ENCODE results near the gene LAMC2. TPM values are rescaled to one million over a fixed set of nuclear protein-coding genes. Genes with fewer than 3 reads are reported as not detected.
A peak's percentile ranks its signal among the peaks of the same experiment; 100 is the strongest.
"Not testable (repeated sequence)": the region's sequence is repeated elsewhere in the genome, so short reads cannot be mapped to it uniquely, and the experiment has no call there.

LAMC2 gene
- 1.1 and 3.0 TPM in 2 replicates for total RNA-seq

DNA sequence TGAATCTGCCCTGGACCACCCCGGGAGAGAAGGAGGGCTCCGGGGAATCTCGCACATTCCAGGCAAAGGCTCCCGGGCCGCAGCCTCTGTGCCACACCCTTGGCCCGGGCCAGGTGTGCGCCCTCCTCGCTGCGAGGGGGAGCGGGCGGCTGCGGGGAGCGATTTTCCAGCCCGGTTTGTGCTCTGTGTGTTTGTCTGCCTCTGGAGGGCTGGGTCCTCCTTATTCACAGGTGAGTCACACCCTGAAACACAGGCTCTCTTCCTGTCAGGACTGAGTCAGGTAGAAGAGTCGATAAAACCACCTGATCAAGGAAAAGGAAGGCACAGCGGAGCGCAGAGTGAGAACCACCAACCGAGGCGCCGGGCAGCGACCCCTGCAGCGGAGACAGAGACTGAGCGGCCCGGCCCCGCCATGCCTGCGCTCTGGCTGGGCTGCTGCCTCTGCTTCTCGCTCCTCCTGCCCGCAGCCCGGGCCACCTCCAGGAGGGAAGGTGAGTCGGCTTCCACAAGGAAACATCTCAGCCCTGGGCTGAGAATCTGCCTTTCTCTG lies at the start of gene LAMC2:
Gene LAMC2, plus strand, starts transcription at position 324 of the 550 bp plus-strand sequence. Its CDS starts 89 bp downstream, at position 413.
- DNase-seq (ENCODE audit: low read depth in 2 of 2): peak; percentile 55 to 85

DNA sequence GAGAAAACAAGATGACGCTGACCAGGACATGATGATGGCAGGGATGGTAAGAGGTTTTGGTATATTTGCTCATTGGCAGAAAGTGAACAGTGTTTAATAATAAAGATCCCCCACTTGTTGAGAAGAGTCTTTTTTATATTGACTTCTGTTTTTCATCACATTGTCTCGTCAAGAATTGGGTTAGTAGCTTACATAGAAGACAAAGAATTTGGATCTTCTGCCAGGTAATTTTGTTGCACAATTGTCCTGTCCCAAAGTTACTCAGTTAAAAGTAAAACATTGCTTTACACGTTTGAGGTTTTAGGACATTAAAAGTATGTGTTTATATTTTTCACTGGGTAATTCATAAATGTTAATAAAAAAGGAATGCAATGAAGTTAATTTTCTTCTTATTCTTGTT lies 48.3 kb upstream of the LAMC2 start:
- no peak for DNase-seq (ENCODE audit: low read depth in 2 of 2)

DNA sequence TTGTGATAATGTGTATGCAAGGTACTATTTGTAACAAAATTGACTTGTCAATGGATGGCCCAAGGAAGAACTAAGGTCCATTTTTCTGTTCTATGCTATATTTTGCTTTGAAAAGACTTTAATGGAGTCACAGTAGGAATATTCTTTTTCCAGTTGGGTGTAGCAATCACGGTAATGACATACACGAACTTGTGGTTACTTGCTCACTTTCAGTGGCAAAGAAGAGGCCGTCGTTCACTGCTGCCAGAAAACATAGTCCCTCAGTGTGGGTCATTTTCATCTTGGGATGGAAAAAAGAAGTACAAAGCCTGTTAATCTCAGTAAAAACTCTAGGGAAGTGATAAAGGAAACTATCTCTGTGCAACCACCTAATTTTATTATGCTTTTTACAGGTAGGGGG lies 47.8 kb upstream of the LAMC2 start:
- DNase-seq (ENCODE audit: low read depth in 2 of 2): no peak

DNA sequence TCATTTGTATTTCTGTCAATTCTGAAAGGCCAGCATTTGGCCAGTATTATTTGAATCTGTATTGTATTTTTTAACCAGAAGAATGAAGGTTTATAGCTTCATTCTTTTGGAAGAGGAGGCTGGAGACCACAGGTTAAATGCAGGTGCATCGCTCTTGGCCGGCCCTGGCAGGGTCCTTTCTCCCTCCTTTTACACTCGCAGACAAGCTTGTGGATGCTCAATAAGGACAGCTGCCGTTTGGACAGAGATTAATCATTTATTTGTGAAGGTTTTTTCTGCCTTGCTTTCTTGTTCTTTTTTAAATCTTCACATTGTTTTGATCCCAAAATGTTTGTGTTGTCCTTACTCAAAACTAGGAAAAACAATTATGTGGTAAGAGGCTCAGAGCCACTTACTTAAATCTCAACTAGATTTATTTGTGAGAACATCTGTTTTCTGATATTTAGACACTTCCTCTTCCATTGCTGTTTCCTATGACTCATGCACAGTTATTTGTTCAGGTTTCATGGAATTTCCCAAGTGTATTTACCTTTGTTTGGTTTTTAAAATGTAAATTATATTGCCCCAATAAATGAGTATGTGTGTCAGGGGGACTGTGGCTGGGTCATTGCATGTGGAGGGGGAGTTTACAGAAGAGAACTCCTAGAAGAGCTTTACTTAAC lies 46.7 kb upstream of the LAMC2 start:
- peak; percentile 92 to 93 for DNase-seq (ENCODE audit: low read depth in 2 of 2)

DNA sequence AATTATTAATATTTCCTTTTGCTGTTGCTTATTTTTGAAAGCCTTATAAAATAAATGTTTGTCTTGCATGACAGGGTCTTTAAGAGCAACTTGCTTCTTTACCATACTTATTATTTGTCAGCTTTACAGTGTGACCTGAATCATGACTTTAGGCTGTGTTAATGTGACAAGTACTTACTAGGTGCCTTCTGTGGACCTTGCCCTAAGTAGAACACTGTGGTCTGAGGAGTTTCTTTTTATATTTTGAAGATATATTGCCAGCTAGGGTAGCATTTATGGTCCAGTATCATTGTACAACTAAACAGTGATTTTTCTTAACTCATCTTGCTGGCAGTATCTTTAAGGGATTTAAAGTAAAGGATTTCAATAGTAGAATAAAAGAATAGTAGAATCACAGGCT lies 45.4 kb upstream of the LAMC2 start:
- no peak for DNase-seq (ENCODE audit: low read depth in 2 of 2)

DNA sequence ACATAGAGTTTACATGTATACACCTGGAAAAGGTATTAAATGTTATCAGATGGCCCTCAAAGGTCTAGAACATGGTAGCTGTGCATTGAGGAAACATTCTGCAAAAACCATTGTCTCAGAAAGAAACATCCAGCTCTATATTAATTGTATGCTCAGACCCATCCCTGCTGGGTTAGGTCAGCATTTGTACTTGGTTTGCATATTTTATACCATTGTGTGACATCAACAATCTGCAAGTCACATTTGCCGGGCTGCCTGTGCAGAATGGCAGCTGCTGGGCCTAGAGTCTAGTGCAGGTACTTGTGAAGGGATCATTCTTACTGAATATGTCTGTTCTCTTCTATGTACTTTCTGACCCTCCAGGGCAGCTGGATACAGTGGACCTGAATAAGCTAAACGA lies 43.9 kb upstream of the LAMC2 start:
- DNase-seq (ENCODE audit: low read depth in 2 of 2): no peak

DNA sequence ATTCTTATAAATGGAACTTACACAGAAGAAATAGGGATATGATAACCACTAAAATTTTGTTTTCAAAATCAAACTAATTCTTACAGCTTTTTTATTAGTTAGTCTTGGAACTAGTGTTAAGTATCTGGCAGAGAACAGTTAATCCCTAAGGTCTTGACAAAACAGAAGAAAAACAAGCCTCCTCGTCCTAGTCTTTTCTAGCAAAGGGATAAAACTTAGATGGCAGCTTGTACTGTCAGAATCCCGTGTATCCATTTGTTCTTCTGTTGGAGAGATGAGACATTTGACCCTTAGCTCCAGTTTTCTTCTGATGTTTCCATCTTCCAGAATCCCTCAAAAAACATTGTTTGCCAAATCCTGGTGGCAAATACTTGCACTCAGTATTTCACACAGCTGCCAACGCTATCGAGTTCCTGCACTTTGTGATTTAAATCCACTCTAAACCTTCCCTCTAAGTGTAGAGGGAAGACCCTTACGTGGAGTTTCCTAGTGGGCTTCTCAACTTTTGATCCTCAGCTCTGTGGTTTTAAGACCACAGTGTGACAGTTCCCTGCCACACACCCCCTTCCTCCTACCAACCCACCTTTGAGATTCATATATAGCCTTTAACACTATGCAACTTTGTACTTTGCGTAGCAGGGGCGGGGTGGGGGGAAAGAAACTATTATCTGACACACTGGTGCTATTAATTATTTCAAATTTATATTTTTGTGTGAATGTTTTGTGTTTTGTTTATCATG lies 42.3 kb upstream of the LAMC2 start:
- DNase-seq (ENCODE audit: low read depth in 2 of 2): no peak

DNA sequence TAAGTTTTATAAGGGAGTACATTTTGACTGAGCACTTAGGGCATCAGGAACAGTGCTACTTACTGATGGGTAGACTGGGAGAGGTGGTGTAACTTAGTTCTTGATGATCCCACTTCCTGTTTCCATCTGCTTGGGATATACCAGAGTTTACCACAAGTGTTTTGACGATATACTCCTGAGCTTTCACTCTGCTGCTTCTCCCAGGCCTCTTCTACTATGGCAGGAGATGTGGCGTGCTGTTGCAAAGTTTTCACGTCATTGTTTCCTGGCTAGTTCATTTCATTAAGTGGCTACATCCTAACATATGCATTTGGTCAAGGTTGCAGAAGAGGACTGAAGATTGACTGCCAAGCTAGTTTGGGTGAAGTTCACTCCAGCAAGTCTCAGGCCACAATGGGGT lies 41.3 kb upstream of the LAMC2 start:
- no peak for DNase-seq (ENCODE audit: low read depth in 2 of 2)

DNA sequence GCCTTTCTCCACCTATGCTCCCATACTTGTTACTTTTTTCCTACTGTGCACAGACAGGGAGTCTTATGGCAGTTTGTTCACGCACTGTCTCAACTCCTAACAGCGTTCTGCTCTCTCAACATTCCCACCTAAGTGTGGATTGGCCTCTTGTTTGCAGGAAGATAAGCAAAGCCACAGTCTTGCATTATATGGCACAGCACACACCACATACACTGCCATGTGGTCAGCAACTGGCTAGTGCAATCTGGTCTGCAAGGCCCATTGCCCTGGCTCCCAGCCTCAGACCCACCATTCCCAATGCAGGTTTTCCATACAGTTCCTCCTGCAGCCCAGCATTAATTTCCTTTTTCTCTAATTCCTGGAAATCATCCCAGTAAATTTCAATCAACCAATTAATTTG lies 38.3 kb upstream of the LAMC2 start:
- DNase-seq (ENCODE audit: low read depth in 2 of 2): no peak

DNA sequence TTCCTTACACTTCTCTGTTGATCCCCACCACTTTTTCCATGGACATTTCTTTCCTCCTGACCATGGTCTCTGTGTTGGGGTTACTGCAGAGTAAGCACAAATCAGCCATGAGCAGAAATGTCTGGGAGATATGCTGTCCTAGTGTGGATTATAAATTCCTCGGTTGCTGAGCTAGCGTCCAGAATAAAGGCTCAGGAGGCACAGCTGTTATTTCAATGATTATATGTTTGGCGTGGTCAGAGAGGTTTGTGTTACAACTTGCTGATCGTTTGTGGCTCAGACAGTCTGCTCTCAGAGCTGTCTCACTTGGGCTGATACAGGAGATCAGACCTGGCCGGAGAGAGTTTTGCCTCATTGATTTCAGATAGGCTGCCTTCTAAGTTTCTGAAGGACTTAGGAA lies 37.5 kb upstream of the LAMC2 start:
- DNase-seq (ENCODE audit: low read depth in 2 of 2): no peak

DNA sequence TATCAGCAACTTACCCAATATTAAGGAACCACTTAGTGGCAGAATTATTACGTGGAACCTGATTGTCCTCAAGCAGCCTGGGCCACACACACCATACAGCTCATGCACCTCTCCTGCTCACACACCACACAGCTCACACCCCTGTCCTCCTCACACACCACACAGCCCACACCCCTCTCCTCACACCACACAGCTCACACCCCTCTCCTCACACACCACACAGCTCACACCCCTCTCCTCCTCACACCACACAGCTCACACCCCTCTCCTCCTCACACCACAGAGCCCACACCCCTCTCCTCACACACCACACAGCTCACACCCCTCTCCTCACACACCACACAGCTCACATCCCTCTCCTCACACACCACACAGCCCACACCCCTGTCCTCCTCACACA lies 36.8 kb upstream of the LAMC2 start:
- DNase-seq (ENCODE audit: low read depth in 2 of 2): no peak

DNA sequence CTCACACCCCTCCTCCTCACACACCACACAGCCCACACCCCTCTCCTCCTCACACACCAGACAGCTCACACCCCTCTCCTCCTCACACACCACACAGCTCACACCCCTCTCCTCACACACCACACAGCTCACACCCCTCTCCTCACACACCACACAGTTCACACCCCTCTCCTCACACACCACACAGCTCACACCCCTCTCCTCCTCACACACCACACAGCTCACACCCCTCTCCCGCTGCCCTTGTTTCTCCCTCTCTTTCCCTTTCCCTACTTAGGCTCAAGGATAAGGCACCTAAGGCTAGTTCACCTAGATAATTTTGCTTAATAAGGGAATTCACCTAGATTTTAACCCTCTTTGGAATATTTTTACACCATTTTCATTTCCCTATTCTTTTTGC lies 36.0 kb upstream of the LAMC2 start:
- not testable (repeated sequence) for DNase-seq (ENCODE audit: low read depth in 2 of 2)

DNA sequence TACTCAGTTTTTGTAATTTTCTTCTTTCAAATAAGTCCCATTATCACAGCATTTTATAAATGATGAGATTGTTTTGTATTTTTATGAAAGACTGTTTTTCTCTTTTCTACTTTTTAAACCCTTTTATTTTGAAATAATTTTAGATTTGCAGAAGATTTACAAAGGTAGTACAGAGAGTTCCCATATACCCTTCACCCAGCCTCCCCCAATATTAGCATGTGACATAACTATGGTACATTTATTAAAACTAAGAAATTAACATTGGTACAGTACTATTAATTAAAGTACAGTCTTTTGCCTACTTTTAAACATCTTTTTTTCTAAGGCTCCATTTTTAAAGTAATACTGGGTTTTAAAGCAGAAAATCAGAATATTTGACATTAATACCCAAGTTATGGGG lies 35.6 kb upstream of the LAMC2 start:
- DNase-seq (ENCODE audit: low read depth in 2 of 2): no peak

DNA sequence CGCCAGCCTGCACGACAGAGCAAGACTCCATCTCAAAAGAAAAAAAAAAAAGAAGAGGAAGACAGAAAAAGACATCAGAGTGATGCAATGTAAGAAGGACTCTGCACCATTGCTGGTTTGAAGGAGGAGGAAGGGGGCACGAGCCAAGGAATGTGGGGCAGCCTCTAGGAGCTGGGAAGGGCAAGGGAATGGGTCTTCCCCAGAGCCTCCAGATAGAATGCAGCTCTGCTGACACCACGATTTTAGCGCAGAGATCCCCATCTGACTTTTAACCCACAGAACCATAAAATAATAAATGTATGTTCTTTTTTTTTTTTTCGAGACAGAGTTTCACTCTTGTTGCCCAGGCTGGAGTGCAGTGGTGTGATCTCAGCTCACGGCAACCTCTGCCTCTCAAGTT lies 33.9 kb upstream of the LAMC2 start:
- DNase-seq (ENCODE audit: low read depth in 2 of 2): no peak

DNA sequence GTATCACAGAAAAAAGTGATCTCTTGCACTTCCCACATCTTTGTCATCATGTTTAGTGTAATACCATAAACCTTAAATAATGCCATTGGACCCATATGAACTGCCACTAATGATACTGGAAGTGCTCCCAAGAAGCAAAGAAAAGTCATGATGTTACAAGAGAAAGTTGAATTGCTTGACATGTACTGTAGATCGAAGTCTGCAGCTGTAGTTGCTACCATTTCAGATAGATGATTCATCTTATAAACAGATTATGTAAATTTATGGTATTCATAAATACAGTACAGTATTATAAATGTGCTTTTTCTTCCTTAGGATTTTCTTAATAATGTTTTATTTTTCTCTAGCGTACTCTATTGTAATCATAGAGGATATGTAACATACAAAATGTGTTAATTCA lies 30.1 kb upstream of the LAMC2 start:
- DNase-seq (ENCODE audit: low read depth in 2 of 2): no peak

DNA sequence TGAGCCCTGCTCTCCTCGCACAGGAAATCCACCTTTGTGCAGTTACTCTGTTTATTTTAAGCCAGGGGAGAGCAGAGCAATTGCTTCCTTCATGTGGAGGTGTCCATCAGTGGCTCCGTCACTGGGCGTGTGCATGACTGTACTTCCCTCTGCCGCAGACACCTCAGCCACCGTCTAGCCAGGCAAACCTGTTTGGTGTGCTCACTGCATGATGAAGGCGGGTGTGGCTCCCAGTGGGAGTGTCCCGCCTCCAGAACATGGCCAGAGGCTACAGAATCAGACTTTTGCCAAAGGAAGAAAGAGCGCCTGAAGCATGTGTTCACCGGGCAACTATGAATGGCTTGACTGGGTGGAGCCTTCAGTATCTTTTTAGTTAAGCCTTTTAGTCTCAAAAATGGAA lies 26.1 kb upstream of the LAMC2 start:
- peak in 1 of 2 donors; percentile 77 for DNase-seq (ENCODE audit: low read depth in 2 of 2)

DNA sequence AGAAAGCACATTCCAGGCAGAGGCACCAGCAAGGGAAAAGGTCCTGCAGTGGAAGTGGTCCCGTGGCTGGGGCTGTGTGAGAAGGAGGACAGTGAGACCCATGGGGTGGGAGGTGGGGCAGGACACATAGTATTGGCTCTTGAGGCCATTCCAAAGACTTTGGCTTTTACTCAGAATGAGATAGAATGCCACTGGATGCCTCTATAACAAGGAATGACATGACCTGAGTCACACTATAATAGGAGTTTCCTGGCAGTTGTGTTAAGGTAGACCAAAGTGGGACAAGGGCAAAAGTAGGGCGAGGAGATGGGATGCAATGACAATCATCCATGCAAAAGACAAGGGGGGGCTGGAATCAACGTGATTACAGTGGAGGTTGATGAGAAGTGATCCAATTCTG lies 24.7 kb upstream of the LAMC2 start:
- DNase-seq (ENCODE audit: low read depth in 2 of 2): no peak

DNA sequence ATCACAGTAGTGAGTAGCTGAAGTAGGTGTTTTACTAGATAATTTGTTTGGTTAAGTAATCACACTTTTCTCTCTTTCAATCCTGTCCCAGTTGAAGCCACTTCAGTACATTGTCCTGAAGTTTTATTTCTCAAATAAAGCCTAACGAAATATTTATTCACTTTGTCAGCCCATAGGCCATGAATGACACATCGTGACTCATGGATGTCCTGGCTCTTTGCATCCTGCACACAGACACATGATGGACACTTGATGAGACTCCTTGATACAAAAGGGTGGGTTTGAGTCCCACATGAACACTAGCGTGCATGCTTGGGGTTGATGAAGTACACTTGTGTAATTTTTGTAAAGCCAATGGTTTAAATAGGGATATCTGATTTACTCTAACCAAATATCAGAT lies 22.7 kb upstream of the LAMC2 start:
- peak; percentile 34 to 89 for DNase-seq (ENCODE audit: low read depth in 2 of 2)

DNA sequence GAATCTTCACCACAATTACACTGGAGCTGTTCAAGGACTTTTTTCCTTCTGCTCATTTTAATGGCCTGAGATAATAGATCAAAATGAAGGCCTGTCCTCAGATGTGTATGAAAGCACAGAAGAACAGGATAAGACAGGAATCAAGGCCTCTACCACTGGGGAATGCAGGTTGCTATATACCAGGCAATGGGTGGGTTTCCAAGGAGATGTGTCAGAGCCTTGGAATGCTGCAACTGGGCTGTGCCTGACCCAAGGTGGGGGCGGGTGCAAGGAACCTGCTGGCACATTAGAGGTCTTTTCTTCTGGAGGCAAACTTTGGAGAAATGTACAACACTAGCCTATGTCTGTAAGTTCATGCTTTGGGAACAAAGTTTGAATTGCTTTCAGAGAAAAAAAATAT lies 21.7 kb upstream of the LAMC2 start:
- DNase-seq (ENCODE audit: low read depth in 2 of 2): peak in 1 of 2 donors; percentile 85

DNA sequence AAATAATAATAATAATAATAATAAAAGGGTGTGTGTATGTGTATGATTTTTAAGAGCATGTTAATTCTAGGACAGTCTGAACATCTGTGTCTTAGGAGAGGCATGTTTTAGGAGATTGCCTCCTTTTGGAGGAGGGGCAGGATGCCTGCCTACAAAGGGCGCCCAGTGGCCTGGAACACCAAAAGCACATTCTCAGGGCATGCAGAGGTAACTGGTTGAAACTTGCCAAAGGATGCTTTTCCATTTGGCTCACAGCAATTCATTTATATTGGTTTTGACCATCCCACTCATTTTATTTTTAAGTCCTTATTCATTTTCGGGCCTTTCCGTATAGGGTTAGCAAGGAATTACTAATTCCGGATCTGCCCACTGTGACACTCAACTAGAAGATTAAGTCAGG lies 21.1 kb upstream of the LAMC2 start:
- no peak for DNase-seq (ENCODE audit: low read depth in 2 of 2)

DNA sequence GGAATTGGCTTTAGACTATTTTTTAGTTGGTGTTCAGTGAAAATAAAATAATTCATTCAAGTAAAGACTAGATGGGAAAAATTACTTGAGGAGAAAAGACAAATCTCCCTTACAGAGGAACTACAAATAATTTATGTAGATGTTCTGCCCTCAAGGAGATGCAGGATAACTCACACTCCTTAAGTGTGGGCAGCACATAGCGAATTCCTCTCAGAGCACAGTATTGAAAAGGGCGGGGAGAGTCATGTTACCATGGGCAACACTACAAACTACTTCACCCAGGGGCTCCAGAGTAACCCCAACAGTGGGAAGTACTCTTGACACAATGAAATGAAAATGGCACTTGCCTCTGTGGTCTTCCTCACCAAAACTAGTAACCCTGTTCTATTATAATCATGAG lies 20.6 kb upstream of the LAMC2 start:
- no peak for DNase-seq (ENCODE audit: low read depth in 2 of 2)

DNA sequence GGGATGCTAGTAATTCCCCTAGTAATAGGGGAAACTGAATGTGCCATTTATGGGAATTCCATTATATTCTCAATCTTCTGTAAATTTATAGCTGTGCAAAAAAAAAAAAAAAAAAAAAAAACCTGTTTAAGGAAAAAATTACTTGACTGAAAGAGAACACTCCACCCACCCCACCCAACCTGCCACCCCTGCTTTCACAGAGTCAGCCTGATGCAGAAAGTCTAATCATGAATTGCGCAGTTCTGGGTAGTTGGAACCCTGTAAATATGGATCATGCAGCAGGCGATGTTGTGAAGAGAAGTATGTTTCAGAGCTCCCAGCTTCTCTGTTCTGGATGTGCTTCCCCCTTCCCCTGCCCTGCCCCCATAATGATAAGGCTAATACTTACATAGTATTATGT lies 19.6 kb upstream of the LAMC2 start:
- DNase-seq (ENCODE audit: low read depth in 2 of 2): no peak

DNA sequence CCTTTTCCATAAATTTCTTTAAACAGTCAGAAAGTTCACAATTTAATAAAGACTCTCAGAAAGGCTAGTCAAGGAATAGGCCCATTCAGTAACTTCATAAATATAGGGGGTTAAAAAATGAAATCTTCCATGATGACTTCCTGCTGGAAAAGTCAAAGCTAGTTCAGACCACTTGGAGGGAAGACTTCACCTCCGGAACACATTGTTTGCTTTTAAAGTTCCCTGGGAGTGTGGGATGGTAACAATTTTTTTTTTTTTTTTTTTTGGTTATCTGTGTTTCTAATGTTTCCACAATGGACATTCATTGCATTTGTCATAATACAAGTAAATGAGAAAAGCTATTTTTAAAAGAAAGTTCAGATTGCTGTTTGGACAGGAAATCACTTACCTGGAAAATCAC lies 18.4 kb upstream of the LAMC2 start:
- DNase-seq (ENCODE audit: low read depth in 2 of 2): peak; percentile 52 to 76
